ENCODE measurements around the gene MINDY1. TPM values are rescaled to one million over a fixed set of nuclear protein-coding genes. Genes with fewer than 3 reads are reported as not detected.
A peak's percentile ranks its signal among the peaks of the same experiment; 100 is the strongest.

The MINDY1 gene
- total and polyA plus RNA-seq, 7 donors: 4.4 to 26.0 (median 16.2) TPM

- DNase-seq (no peak), ATAC-seq (no peak)
- 69 to 78% (median 72%) methylated on average over 5 of the region's 5 CpGs for WGBS, 3 donors
- Histone ChIP-seq H3K36me3 (ENCODE audit: insufficient read depth in 1 of 2, low read depth in 1 of 2) (peaks cover 19 to 100% of the 10 kb centered on the region in 2 donors), H3K27ac (no peak overlapping the region), H3K27me3 (ENCODE audit: insufficient read depth in 3 of 3, low read length in 2 of 3) (no peaks in the 10 kb centered on the region), H3K4me3 (no peak overlapping the region), H3K4me1 (no peaks in the 10 kb centered on the region), H3K9me3 (no peaks in the 10 kb centered on the region)
- TF ChIP-seq, protein P1, sequence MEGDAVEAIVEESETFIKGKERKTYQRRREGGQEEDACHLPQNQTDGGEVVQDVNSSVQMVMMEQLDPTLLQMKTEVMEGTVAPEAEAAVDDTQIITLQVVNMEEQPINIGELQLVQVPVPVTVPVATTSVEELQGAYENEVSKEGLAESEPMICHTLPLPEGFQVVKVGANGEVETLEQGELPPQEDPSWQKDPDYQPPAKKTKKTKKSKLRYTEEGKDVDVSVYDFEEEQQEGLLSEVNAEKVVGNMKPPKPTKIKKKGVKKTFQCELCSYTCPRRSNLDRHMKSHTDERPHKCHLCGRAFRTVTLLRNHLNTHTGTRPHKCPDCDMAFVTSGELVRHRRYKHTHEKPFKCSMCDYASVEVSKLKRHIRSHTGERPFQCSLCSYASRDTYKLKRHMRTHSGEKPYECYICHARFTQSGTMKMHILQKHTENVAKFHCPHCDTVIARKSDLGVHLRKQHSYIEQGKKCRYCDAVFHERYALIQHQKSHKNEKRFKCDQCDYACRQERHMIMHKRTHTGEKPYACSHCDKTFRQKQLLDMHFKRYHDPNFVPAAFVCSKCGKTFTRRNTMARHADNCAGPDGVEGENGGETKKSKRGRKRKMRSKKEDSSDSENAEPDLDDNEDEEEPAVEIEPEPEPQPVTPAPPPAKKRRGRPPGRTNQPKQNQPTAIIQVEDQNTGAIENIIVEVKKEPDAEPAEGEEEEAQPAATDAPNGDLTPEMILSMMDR (IDR thresholded peaks at IDR 0.05): no peak
- intact Hi-C loops (cut with DNase I): no loop called here
Measured at GRCh38 chr1:150964164-150964489, 42.6 kb downstream of the MINDY1 start.

DNA sequence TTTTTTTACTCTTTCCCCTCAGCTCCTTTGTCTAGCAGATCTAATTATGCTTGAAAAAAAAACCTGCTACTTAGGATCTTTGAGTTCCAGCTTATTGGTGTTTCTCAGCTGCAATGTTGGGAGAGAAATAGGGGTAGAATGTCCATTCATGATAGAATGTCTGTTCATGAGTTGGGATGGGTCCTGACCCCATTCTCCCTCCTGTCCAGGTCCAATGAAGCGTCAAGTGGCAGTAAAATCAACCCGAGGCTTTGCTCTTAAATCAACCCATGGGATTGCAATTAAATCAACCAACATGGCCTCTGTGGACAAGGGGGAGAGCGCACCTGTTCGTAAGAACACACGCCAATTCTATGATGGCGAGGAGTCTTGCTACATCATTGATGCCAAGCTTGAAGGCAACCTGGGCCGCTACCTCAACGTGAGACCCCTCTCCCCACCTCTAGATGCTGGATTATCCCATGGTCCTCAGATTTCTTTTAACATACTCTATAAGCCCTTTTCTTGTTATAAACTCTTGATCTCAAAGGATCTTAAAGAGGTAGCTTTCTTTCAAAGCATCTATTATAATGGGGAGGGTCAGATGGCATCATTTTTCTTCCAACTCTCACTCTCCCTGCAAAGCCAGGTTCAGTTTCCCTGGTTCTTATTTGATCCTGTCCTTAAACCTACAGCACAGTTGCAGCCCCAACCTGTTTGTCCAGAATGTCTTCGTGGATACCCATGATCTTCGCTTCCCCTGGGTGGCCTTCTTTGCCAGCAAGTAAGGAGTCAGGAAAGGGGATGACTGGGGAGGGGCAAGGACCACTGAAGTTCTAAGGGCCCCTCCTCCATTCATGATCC is 43.2 kb downstream of the MINDY1 start:
- no peaks in the 10 kb centered on the region for H3K27me3 ChIP-seq (ENCODE audit: insufficient read depth in 3 of 3, low read length in 2 of 3)
- TF ChIP-seq, protein P1 (IDR thresholded peaks at IDR 0.05): no peak
- no peak overlapping the region for H3K27ac ChIP-seq
- H3K4me3 ChIP-seq: no peak overlapping the region
- intact Hi-C loops (cut with DNase I): no loop called here
- H3K36me3 ChIP-seq (ENCODE audit: insufficient read depth in 1 of 2, low read depth in 1 of 2): peaks cover 19 to 100% of the 10 kb centered on the region in 2 donors
- DNase-seq (no peak), ATAC-seq (peak in 1 of 4 donors; percentile 24)
- H3K4me1 ChIP-seq: no peaks in the 10 kb centered on the region
- WGBS, 3 donors: 74 to 86% (median 79%) methylated on average over 10 of the region's 10 CpGs
- no peaks in the 10 kb centered on the region for H3K9me3 ChIP-seq

- no peaks in the 10 kb centered on the region for H3K9me3 ChIP-seq
- H3K4me3 ChIP-seq: no peak overlapping the region
- H3K4me1 ChIP-seq: no peaks in the 10 kb centered on the region
- intact Hi-C loops (cut with DNase I): no loop called here
- ATAC-seq (peak in 1 of 4 donors; percentile 27), DNase-seq (no peak)
- H3K27me3 ChIP-seq (ENCODE audit: insufficient read depth in 3 of 3, low read length in 2 of 3): no peaks in the 10 kb centered on the region
- H3K36me3 ChIP-seq (ENCODE audit: insufficient read depth in 1 of 2, low read depth in 1 of 2): peaks cover 15 to 100% of the 10 kb centered on the region in 2 donors
- TF ChIP-seq, protein P1 (IDR thresholded peaks at IDR 0.05): no peak
- H3K27ac ChIP-seq: no peak overlapping the region
- 66 to 68% (median 67%) methylated on average over 4 of the region's 4 CpGs for WGBS, 3 donors
Measured at GRCh38 chr1:150961756-150962155, 44.9 kb downstream of the MINDY1 start.

GRCh38 chr1:150960646-150961045 is 46.1 kb downstream of the MINDY1 start:
- TF ChIP-seq, protein P1 (IDR thresholded peaks at IDR 0.05): no peak
- Histone ChIP-seq H3K4me1 (no peaks in the 10 kb centered on the region), H3K4me3 (no peak overlapping the region), H3K36me3 (ENCODE audit: insufficient read depth in 1 of 2, low read depth in 1 of 2) (peaks cover 15 to 100% of the 10 kb centered on the region in 2 donors), H3K9me3 (no peaks in the 10 kb centered on the region), H3K27me3 (ENCODE audit: insufficient read depth in 3 of 3, low read length in 2 of 3) (no peaks in the 10 kb centered on the region), H3K27ac (no peak overlapping the region)
- intact Hi-C loops (cut with DNase I): no loop called here
- ATAC-seq (no peak), DNase-seq (no peak)
- WGBS, 3 donors: 96 to 99% (median 96%) methylated on average over 7 of the region's 7 CpGs
